GM23338 (cell line): ENCODE measurements around the gene TMEM223. TPM values are rescaled to one million over a fixed set of nuclear protein-coding genes. Genes with fewer than 3 reads are reported as not detected.

ENCODE experiments used
- ATAC-seq: fragments of 200-7000 bp; cut with Tn5 transposase; 3 replicates; pipeline ENCODE4 v1.9.1; 2020
- DNase-seq: peaks from one replicate; pipeline ENCODE4 v3.0.0-alpha.2; 2015; ENCODE audit warnings: low spot score
- H2AFZ ChIP-seq: fragments of 200-600 bp; sonication (generic); 2 replicates; pipeline ENCODE4 v1.8.0; 2016; ENCODE audit warnings: antibody characterized with exemption, mild to moderate bottlenecking, moderate library complexity
- H3F3A ChIP-seq: fragments of 200-600 bp; sonication (generic); replicated peaks from 2 replicates; pipeline ENCODE4 v1.8.0; 2017; ENCODE audit warnings: antibody characterized with exemption, mixed run types, low read depth
- H3K27ac ChIP-seq: fragments of 200-600 bp; sonication (generic); 2 replicates; pipeline ENCODE4 v1.6.1; 2016; ENCODE audit warnings: low read depth
- H3K27me3 ChIP-seq: fragments of 200-600 bp; sonication (generic); 2 replicates; pipeline ENCODE4 v1.8.0; 2016; ENCODE audit warnings: mild to moderate bottlenecking, mixed run types, moderate library complexity; ENCODE audit not compliant: insufficient read depth
- H3K36me3 ChIP-seq: fragments of 200-600 bp; sonication (generic); 2 replicates; pipeline ENCODE4 v1.8.0; 2016; ENCODE audit warnings: mild to moderate bottlenecking; ENCODE audit not compliant: insufficient read depth
- H3K4me1 ChIP-seq: fragments of 200-600 bp; sonication (generic); 2 replicates; pipeline ENCODE4 v1.8.0; 2016; ENCODE audit warnings: mild to moderate bottlenecking, moderate library complexity; ENCODE audit not compliant: insufficient read depth
- H3K4me2 ChIP-seq: fragments of 200-600 bp; sonication (generic); 2 replicates; pipeline ENCODE4 v1.7.1; 2017; ENCODE audit warnings: mixed run types
- H3K4me3 ChIP-seq: fragments of 200-600 bp; sonication (generic); 2 replicates; pipeline ENCODE4 v1.6.1; 2016; ENCODE audit warnings: mixed run types
- H3K79me2 ChIP-seq: fragments of 200-600 bp; sonication (generic); replicated peaks from 2 replicates; pipeline ENCODE4 v1.8.0; 2017; ENCODE audit warnings: mild to moderate bottlenecking; ENCODE audit not compliant: insufficient read depth
- H3K9me2 ChIP-seq: fragments of 200-600 bp; sonication (generic); 2 replicates; pipeline ENCODE4 v1.8.0; 2017; ENCODE audit not compliant: insufficient read depth
- H4K20me1 ChIP-seq: fragments of 200-600 bp; sonication (generic); replicated peaks from 2 replicates; pipeline ENCODE4 v1.8.0; 2017; ENCODE audit warnings: mild to moderate bottlenecking; ENCODE audit not compliant: insufficient read depth
- H3K27ac Mint-ChIP-seq: 2 replicates; pipeline ENCODE4 v1.8.0; 2020; ENCODE audit warnings: inconsistent platforms, mild to moderate bottlenecking, moderate library complexity, mixed read lengths
- H3K27me3 Mint-ChIP-seq: 3 replicates; pipeline ENCODE4 v1.8.0; 2022; ENCODE audit warnings: low read depth, mild to moderate bottlenecking, moderate library complexity, mixed read lengths, inconsistent platforms; ENCODE audit not compliant: insufficient read depth, poor library complexity
- H3K36me3 Mint-ChIP-seq: 3 replicates; pipeline ENCODE4 v1.8.0; 2021; ENCODE audit warnings: low read depth, mild to moderate bottlenecking, inconsistent platforms, moderate library complexity, mixed read lengths
- H3K4me1 Mint-ChIP-seq: 3 replicates; pipeline ENCODE4 v1.8.0; 2020; ENCODE audit warnings: mild to moderate bottlenecking, inconsistent platforms, mixed read lengths
- H3K4me3 Mint-ChIP-seq: 3 replicates; pipeline ENCODE4 v1.8.0; 2021; ENCODE audit warnings: moderate library complexity, mild to moderate bottlenecking, inconsistent platforms, mixed read lengths
- H3K9me3 Mint-ChIP-seq: 3 replicates; pipeline ENCODE4 v1.8.0; 2020; ENCODE audit warnings: moderate library complexity, mild to moderate bottlenecking, inconsistent platforms, mixed read lengths
- CREB1 ChIP-seq: fragments of 250-450 bp; sonication (Bioruptor Pico); IDR thresholded peaks from 2 replicates; pipeline ENCODE4 v1.5.0; 2020; ENCODE audit warnings: low read depth, mild to moderate bottlenecking, moderate library complexity
- EZH2 ChIP-seq: fragments of 200-600 bp; sonication (generic); IDR thresholded peaks from one replicate; pipeline ENCODE4 v1.8.0; 2017; ENCODE audit warnings: antibody characterized with exemption, mild to moderate bottlenecking, low read depth; ENCODE audit not compliant: unreplicated experiment
- EZH2phosphoT487 ChIP-seq: fragments of 200-600 bp; sonication (generic); IDR thresholded peaks from one replicate; pipeline ENCODE4 v1.8.1; 2018; ENCODE audit warnings: antibody characterized with exemption; ENCODE audit not compliant: unreplicated experiment
- JUNB ChIP-seq: IDR thresholded peaks from one replicate; pipeline ENCODE4 v1.6.1; 2016; ENCODE audit warnings: antibody characterized with exemption; ENCODE audit not compliant: unreplicated experiment
- NANOG ChIP-seq: IDR thresholded peaks from 2 replicates; pipeline ENCODE4 v1.6.1; 2016; ENCODE audit warnings: antibody characterized with exemption, borderline replicate concordance
- POLR2AphosphoS5 ChIP-seq: IDR thresholded peaks from 2 replicates; pipeline ENCODE4 v1.6.1; 2016; ENCODE audit warnings: antibody characterized with exemption, low read depth
- STAT1 ChIP-seq: IDR thresholded peaks from one replicate; pipeline ENCODE4 v1.6.1; 2016; ENCODE audit warnings: antibody characterized with exemption; ENCODE audit not compliant: unreplicated experiment
- ZNF114 ChIP-seq: fragments of 250-450 bp; sonication (Bioruptor Pico); IDR thresholded peaks from 2 replicates; pipeline ENCODE4 v1.5.0; 2020; ENCODE audit warnings: mild to moderate bottlenecking, moderate library complexity
- ZNF331 ChIP-seq: fragments of 250-450 bp; sonication (Bioruptor Pico); IDR thresholded peaks from 2 replicates; pipeline ENCODE4 v1.5.0; 2020; ENCODE audit warnings: low read depth, mild to moderate bottlenecking, moderate library complexity
- polyA plus RNA-seq: library from polyadenylated mRNA; unstranded; fragments of >200 nt; fragmentation: Nextera tagmentation; extraction: Ambion mirVana; gene quantifications from 2 replicates; pipeline ENCODE4 v1.2.1, GENCODE V29; 2016
- total RNA-seq: library from RNA; depleted of rRNA; stranded (reverse); fragments of >200 nt; shearing (Covaris generic); gene quantifications from 2 replicates; pipeline ENCODE4 v1.2.3, GENCODE V29; 2014
- TF ChIP-seq, protein P1 (sequence below): IDR thresholded peaks from one replicate; pipeline ENCODE4 v1.6.1; 2018; ENCODE audit warnings: antibody characterized with exemption; ENCODE audit not compliant: unreplicated experiment
- TF ChIP-seq, protein P2 (sequence below), 2 experiments: fragments of 200-600 bp in 1 of 2; sonication (generic) in 1 of 2; conservative IDR thresholded peaks; 2 replicates each; pipeline versions ENCODE4 v1.5.1 to v1.6.1; 2016 to 2017; ENCODE audit warnings: antibody characterized with exemption in 2 of 2, low read depth in 2 of 2, mild to moderate bottlenecking in 2 of 2, moderate library complexity in 1 of 2
- TF ChIP-seq, protein P3 (sequence below): IDR thresholded peaks from 2 replicates; pipeline ENCODE4 v1.6.1; 2016; ENCODE audit warnings: antibody characterized with exemption

Gene TMEM223
- total and polyA plus RNA-seq, 2 experiments from 2014 or later, result 46.1 to 59.6 TPM

DNA sequence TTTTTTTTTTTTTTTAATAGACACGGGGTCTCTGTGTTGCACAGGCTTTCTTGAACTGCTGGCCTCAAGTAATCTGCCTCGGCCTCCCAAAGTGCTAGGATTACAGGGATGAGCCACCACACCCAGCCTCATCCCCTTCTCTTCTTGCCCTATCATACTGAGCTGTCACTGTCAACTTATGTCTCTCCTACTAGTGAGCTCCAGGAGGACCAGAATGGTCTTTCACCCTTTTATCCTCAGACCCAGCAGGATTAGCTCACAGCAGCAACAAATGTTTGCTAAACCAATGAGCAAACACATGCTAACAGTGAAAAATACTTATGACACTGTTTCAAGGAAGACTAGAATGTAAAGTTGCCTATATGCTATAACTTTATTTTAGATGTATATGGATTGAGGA is 19.9 kb upstream of the TMEM223 start:
- H3K36me3 Mint-ChIP-seq, result no peaks in the 10 kb centered on the region
- no peaks in the 10 kb centered on the region for H3K9me3 Mint-ChIP-seq
- Histone ChIP-seq H3K9me2 (no peaks in the 10 kb centered on the region), H3K36me3 (no peaks in the 10 kb centered on the region), H3K4me3 (no peak overlapping the region), H2AFZ (no peak overlapping the region), H3F3A (0 out of 2 replicates have a peak, but pooled peaks cover 4% of the 10 kb centered on the region), H3K4me2 (no peak overlapping the region), H3K27ac (no peak overlapping the region), H4K20me1 (no peaks in the 10 kb centered on the region), H3K4me1 (0 out of 2 replicates have a peak, but pooled peaks cover 2% of the 10 kb centered on the region), H3K79me2 (no peaks in the 10 kb centered on the region), H3K27me3 (no peaks in the 10 kb centered on the region)
- ATAC-seq, result no peak
- no peak overlapping the region for H3K4me3 Mint-ChIP-seq
- peaks cover 2% of the 10 kb centered on the region for H3K4me1 Mint-ChIP-seq
- TF ChIP-seq NANOG (no peak), POLR2AphosphoS5 (no peak), CREB1 (CRISPR knock-in tag) (no peak), EZH2 (no peak), JUNB (no peak), STAT1 (no peak)
- TF ChIP-seq, protein P1, sequence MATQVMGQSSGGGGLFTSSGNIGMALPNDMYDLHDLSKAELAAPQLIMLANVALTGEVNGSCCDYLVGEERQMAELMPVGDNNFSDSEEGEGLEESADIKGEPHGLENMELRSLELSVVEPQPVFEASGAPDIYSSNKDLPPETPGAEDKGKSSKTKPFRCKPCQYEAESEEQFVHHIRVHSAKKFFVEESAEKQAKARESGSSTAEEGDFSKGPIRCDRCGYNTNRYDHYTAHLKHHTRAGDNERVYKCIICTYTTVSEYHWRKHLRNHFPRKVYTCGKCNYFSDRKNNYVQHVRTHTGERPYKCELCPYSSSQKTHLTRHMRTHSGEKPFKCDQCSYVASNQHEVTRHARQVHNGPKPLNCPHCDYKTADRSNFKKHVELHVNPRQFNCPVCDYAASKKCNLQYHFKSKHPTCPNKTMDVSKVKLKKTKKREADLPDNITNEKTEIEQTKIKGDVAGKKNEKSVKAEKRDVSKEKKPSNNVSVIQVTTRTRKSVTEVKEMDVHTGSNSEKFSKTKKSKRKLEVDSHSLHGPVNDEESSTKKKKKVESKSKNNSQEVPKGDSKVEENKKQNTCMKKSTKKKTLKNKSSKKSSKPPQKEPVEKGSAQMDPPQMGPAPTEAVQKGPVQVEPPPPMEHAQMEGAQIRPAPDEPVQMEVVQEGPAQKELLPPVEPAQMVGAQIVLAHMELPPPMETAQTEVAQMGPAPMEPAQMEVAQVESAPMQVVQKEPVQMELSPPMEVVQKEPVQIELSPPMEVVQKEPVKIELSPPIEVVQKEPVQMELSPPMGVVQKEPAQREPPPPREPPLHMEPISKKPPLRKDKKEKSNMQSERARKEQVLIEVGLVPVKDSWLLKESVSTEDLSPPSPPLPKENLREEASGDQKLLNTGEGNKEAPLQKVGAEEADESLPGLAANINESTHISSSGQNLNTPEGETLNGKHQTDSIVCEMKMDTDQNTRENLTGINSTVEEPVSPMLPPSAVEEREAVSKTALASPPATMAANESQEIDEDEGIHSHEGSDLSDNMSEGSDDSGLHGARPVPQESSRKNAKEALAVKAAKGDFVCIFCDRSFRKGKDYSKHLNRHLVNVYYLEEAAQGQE, result no peak
- H3K27me3 Mint-ChIP-seq, result peaks cover 3% of the 10 kb centered on the region
- no peak overlapping the region for H3K27ac Mint-ChIP-seq
- DNase-seq, result no peak

DNA sequence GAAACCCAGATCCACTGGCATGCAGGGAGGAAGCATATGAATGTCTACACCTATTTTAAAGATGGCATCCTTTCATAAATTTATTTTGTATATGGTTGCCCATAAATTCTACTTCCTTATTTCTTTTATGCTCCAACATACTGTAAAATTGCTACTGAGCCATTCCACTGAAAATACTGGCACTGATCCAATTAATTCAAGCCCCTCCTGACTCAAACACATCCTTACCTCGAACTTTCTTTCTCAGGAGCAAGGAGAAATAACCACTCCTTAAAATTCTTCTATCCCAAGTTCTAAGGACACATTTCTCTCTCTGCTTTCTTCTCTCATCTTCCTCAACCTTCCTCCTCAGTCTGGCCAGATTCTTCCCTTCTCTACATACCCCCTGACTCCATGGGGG is 18.9 kb upstream of the TMEM223 start:
- no peaks in the 10 kb centered on the region for H3K9me3 Mint-ChIP-seq
- Histone ChIP-seq H3K79me2 (no peaks in the 10 kb centered on the region), H3K4me1 (peaks cover 9% of the 10 kb centered on the region; the same call in 1 of the 2 replicates), H2AFZ (no peak overlapping the region), H3K9me2 (no peaks in the 10 kb centered on the region), H3K4me3 (no peak overlapping the region), H3K27ac (no peak overlapping the region), H3F3A (peaks cover 12% of the 10 kb centered on the region; the same call in 1 of the 2 replicates), H3K4me2 (no peak overlapping the region), H3K27me3 (no peaks in the 10 kb centered on the region), H3K36me3 (no peaks in the 10 kb centered on the region), H4K20me1 (no peaks in the 10 kb centered on the region)
- no peak for DNase-seq
- H3K27ac Mint-ChIP-seq, result no peak overlapping the region
- H3K36me3 Mint-ChIP-seq, result no peaks in the 10 kb centered on the region
- no peak for ATAC-seq
- peaks cover 10% of the 10 kb centered on the region for H3K4me1 Mint-ChIP-seq
- H3K27me3 Mint-ChIP-seq, result peaks cover 4% of the 10 kb centered on the region
- no peak overlapping the region for H3K4me3 Mint-ChIP-seq
- TF ChIP-seq EZH2phosphoT487 (no peak), CREB1 (CRISPR knock-in tag) (no peak), EZH2 (no peak), JUNB (no peak), NANOG (no peak), STAT1 (no peak), POLR2AphosphoS5 (no peak), ZNF331 (CRISPR knock-in tag) (no peak), ZNF114 (CRISPR knock-in tag) (no peak)
- TF ChIP-seq, protein P2, sequence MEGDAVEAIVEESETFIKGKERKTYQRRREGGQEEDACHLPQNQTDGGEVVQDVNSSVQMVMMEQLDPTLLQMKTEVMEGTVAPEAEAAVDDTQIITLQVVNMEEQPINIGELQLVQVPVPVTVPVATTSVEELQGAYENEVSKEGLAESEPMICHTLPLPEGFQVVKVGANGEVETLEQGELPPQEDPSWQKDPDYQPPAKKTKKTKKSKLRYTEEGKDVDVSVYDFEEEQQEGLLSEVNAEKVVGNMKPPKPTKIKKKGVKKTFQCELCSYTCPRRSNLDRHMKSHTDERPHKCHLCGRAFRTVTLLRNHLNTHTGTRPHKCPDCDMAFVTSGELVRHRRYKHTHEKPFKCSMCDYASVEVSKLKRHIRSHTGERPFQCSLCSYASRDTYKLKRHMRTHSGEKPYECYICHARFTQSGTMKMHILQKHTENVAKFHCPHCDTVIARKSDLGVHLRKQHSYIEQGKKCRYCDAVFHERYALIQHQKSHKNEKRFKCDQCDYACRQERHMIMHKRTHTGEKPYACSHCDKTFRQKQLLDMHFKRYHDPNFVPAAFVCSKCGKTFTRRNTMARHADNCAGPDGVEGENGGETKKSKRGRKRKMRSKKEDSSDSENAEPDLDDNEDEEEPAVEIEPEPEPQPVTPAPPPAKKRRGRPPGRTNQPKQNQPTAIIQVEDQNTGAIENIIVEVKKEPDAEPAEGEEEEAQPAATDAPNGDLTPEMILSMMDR (conservative IDR thresholded peaks at IDR 0.05; ENCODE audit: low read depth in 2 of 2), result no peak
- TF ChIP-seq, protein P3, sequence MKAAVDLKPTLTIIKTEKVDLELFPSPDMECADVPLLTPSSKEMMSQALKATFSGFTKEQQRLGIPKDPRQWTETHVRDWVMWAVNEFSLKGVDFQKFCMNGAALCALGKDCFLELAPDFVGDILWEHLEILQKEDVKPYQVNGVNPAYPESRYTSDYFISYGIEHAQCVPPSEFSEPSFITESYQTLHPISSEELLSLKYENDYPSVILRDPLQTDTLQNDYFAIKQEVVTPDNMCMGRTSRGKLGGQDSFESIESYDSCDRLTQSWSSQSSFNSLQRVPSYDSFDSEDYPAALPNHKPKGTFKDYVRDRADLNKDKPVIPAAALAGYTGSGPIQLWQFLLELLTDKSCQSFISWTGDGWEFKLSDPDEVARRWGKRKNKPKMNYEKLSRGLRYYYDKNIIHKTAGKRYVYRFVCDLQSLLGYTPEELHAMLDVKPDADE, result no peak
- TF ChIP-seq, protein P1, result no peak
